Panc1 (cell line): ENCODE measurements around the gene TMEM179B. TPM values are rescaled to one million over a fixed set of nuclear protein-coding genes. Genes with fewer than 3 reads are reported as not detected.
A peak's percentile ranks its signal among the peaks of the same experiment; 100 is the strongest.

Experiments
- ATAC-seq: fragments of 200-7000 bp; cut with Tn5 transposase; 2 replicates; pipeline ENCODE4 v1.9.1; 2020; ENCODE audit warnings: mild to moderate bottlenecking, moderate library complexity
- BruUV-seq: library from RNA; stranded (reverse); fragments of 400-500 nt; replicated peaks from 2 replicates; lab custom pipeline; 2021; lab: Mats Ljungman, UMichigan
- CTCF ChIA-PET: fragments of 300-600 bp; sonication (Branson Sonifier 250); formaldehyde crosslinking; loops from one replicate; lab custom pipeline; 2022; ENCODE audit warnings: antibody characterized with exemption; lab: Charles Lee
- POLR2A ChIA-PET: fragments of 300-600 bp; sonication (Branson Sonifier 250); formaldehyde crosslinking; loops from one replicate; lab custom pipeline; 2022; ENCODE audit warnings: antibody characterized with exemption; lab: Charles Lee
- DNase-seq: peaks from one replicate; pipeline ENCODE4 v3.0.0-alpha.2; 2010; ENCODE audit warnings: low read depth, low spot score
- H3K27ac ChIP-seq: 2 replicates; pipeline ENCODE4 v1.5.1; 2011; ENCODE audit warnings: mild to moderate bottlenecking, low read length, inconsistent platforms
- H3K27me3 ChIP-seq: fragments of 200-500 bp; sonication (Bioruptor generic); 2 replicates; pipeline ENCODE4 v1.6.0; 2014; ENCODE audit warnings: low read length, inconsistent platforms; ENCODE audit not compliant: control insufficient read depth, insufficient read depth
- H3K36me3 ChIP-seq: fragments of 200-500 bp; sonication (Bioruptor generic); 2 replicates; pipeline ENCODE4 v1.5.1; 2014; ENCODE audit warnings: inconsistent platforms, mild to moderate bottlenecking, low read length, moderate library complexity; ENCODE audit not compliant: control insufficient read depth, insufficient read depth
- H3K4me1 ChIP-seq: 2 replicates; pipeline ENCODE4 v1.5.1; 2011; ENCODE audit warnings: inconsistent platforms, mild to moderate bottlenecking, low read length, moderate library complexity; ENCODE audit not compliant: control insufficient read depth, insufficient read depth
- H3K4me3 ChIP-seq, 2 experiments: 2 replicates each; pipeline ENCODE4 v1.5.1; 2011 to 2012; ENCODE audit warnings: low read depth in 2 of 2, low read length in 2 of 2, mild to moderate bottlenecking in 2 of 2, inconsistent platforms in 1 of 2, moderate library complexity in 1 of 2
- H3K9me3 ChIP-seq: fragments of 200-500 bp; sonication (Bioruptor generic); 2 replicates; pipeline ENCODE4 v1.5.1; 2014; ENCODE audit warnings: low read depth, mild to moderate bottlenecking, inconsistent platforms, low read length, moderate library complexity; ENCODE audit not compliant: control insufficient read depth, insufficient read depth
- CTCF ChIP-seq: fragments of 450-650 bp; IDR thresholded peaks from 2 replicates; pipeline ENCODE4 v1.5.1; 2017; ENCODE audit warnings: mild to moderate bottlenecking
- POLR2AphosphoS5 ChIP-seq: IDR thresholded peaks from 2 replicates; pipeline ENCODE4 v1.6.1; 2012; ENCODE audit warnings: mild to moderate bottlenecking, low read depth, low read length, moderate library complexity
- REST ChIP-seq, 2 experiments: IDR thresholded peaks; 2 replicates each; pipeline ENCODE4 v1.6.1; 2011 to 2012; ENCODE audit warnings: low read depth in 2 of 2, control low read depth in 1 of 2, low read length in 1 of 2, mild to moderate bottlenecking in 1 of 2, moderate library complexity in 1 of 2; ENCODE audit not compliant: insufficient read depth in 1 of 2
- SIN3A ChIP-seq: IDR thresholded peaks from 2 replicates; pipeline ENCODE4 v1.6.1; 2012; ENCODE audit warnings: low read depth, mild to moderate bottlenecking, low read length, moderate library complexity, borderline replicate concordance; ENCODE audit not compliant: insufficient read depth
- TCF7L2 ChIP-seq: IDR thresholded peaks from 2 replicates; pipeline ENCODE4 v1.6.1; 2011; ENCODE audit warnings: mild to moderate bottlenecking, low read depth, low read length, inconsistent platforms
- in situ Hi-C: cut with HindIII; loops from 2 replicates; pipeline ENCODE4 v1.10.0; 2016; ENCODE audit warnings: low sequenced_read_pairs, low pct_unique_long_range_greater_than_20kb
- intact Hi-C: fragments of 100-400 bp; cut with micrococcal nuclease; formaldehyde crosslinking; loops from one replicate; pipeline ENCODE4 v1.10.0; 2022; ENCODE audit not compliant: unreplicated experiment
- total RNA-seq: library from RNA; stranded (reverse); gene quantifications from one replicate; pipeline ENCODE4 v1.2.1, GENCODE V29; 2021; ENCODE audit not compliant: unreplicated experiment

The TMEM179B gene
- total RNA-seq, 1 experiment from 2014 or later, result 50.9 TPM

GRCh38 chr11:62816557-62816956 lies 29.4 kb downstream of the TMEM179B start:
- in situ Hi-C loops (no loop called here), intact Hi-C loops (no loop called here)
- CTCF ChIA-PET, result no interaction called here
- POLR2A ChIA-PET, result interaction anchor here (0.7 kb wide), 1 partner anchor 16 kb away, joined by 11 read pairs; the partner anchor contains the start of gene TEX54
- TF ChIP-seq TCF7L2 (no peak), SIN3A (no peak)
- H3K27ac ChIP-seq, result no peak overlapping the region
- H3K9me3 ChIP-seq, result no peaks in the 10 kb centered on the region
- no peak for DNase-seq
- H3K4me3 ChIP-seq, result no peak overlapping the region
- ATAC-seq, result no peak
- no TSS peak for BruUV-seq
- H3K36me3 ChIP-seq, result no peaks in the 10 kb centered on the region
- no peaks in the 10 kb centered on the region for H3K27me3 ChIP-seq
- H3K4me1 ChIP-seq, result no peaks in the 10 kb centered on the region

GRCh38 chr11:62817129-62817528 lies 29.9 kb downstream of the TMEM179B start:
- DNase-seq (no peak), ATAC-seq (no peak)
- TF ChIP-seq CTCF, result no peak
- TF ChIP-seq REST (IDR thresholded peaks at IDR 0.05; ENCODE audit: insufficient read depth in 1 of 2, low read depth in 2 of 2, low read length in 1 of 2), result no peak
- TF ChIP-seq TCF7L2, result no peak
- TF ChIP-seq SIN3A, result no peak
- TF ChIP-seq POLR2AphosphoS5, result no peak
- H3K9me3 ChIP-seq, result no peaks in the 10 kb centered on the region
- no peak overlapping the region for H3K27ac ChIP-seq
- no peaks in the 10 kb centered on the region for H3K27me3 ChIP-seq
- H3K4me3 ChIP-seq, result no peak overlapping the region
- H3K36me3 ChIP-seq, result no peaks in the 10 kb centered on the region
- BruUV-seq, result TSS peak; percentile 31
- in situ Hi-C loops, result no loop called here
- ChIA-PET CTCF (no interaction called here), POLR2A (interaction anchor here (0.7 kb wide), 1 partner anchor 15 kb away, joined by 11 read pairs; the partner anchor contains the start of gene TEX54)
- intact Hi-C loops, result no loop called here
- H3K4me1 ChIP-seq, result no peaks in the 10 kb centered on the region

GRCh38 chr11:62823677-62824076 lies 36.5 kb downstream of the TMEM179B start:
- no peaks in the 10 kb centered on the region for H3K9me3 ChIP-seq
- H3K27ac ChIP-seq, result no peak overlapping the region
- peaks cover 16% of the 10 kb centered on the region for H3K36me3 ChIP-seq
- TF ChIP-seq TCF7L2 (no peak), CTCF (no peak), REST (IDR thresholded peaks at IDR 0.05; ENCODE audit: insufficient read depth in 1 of 2, low read depth in 2 of 2, low read length in 1 of 2) (no peak), SIN3A (no peak), POLR2AphosphoS5 (no peak)
- POLR2A ChIA-PET, result no interaction called here
- BruUV-seq, result no TSS peak
- in situ Hi-C loops (no loop called here), intact Hi-C loops (no loop called here)
- no peak for DNase-seq
- no peak overlapping the region for H3K4me3 ChIP-seq
- no peak for ATAC-seq
- no peaks in the 10 kb centered on the region for H3K27me3 ChIP-seq
- CTCF ChIA-PET, result interaction anchor here (0.6 kb wide), 1 partner anchor 33 kb away, joined by 3 read pairs; no protein-coding TSS in a partner anchor
- H3K4me1 ChIP-seq, result no peaks in the 10 kb centered on the region
